Raji (cell line): ENCODE data around the gene THAP8.

ENCODE experiments used
- POLR2A ChIP-seq: IDR thresholded peaks from 2 replicates; pipeline ENCODE4 v1.6.1; 2011; ENCODE audit warnings: low read depth, low read length, control low read depth; ENCODE audit not compliant: insufficient read depth

The THAP8 gene

GRCh38 chr19:36049080-36049698 lies 4.9 kb downstream of the THAP8 start:
- no peak for TF ChIP-seq POLR2A

- no peak for TF ChIP-seq POLR2A
These were observed 6.2 kb downstream of the THAP8 start for GRCh38 chr19:36047835-36048234.

DNA sequence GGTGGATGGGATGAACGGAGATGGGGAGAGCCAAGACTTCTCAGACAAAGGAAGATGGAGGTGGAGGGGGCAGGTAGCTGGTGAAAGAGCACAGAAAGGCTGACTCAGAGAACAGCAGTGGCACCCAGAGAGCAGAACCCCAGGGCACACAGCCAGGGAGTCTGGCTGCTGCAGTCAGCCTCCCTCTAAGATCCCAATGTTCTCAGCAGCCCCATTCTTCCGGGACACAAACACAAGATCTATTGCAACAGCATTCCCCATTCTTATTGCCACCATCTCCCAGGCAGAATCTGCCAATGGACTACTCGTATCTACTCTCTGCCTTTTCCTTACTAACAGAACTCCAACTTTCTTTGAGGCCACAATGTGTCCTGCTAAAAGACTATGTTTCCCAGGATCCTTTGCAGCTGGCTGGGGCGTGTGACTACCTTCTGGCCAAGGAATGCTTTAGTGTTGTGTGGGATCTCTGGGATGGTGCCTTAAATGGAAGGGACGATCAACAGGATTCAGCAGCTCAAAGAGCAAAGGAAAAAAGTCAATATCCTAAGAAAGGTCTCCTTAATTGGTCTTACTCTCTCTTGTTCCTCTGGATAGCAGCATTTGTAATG lies 7.5 kb downstream of the THAP8 start:
- no peak for TF ChIP-seq POLR2A

GRCh38 chr19:36043952-36044351 lies 10.1 kb downstream of the THAP8 start:
- TF ChIP-seq POLR2A = no peak

DNA sequence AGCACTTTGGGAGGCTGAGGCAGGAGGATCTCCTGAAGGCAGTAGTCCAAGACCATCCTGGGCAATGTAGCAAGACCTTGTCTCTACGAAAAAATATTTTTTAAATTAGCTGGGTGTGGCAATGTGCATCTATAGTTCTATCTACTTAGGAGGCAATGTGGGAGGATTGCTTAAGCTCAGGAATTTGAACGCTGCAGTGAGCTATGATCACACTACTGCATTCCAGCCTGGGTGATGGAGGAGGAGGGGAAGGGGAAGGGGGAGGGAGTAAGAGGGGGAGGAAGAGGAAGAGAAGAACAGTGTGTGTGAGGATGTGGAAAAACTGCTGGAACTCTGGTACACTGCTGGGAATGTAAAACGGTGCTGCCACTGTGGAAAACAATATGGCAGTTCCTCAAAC lies 12.3 kb downstream of the THAP8 start:
- no peak for TF ChIP-seq POLR2A

GRCh38 chr19:36040495-36040894 lies 13.6 kb downstream of the THAP8 start:
- no peak for TF ChIP-seq POLR2A

DNA sequence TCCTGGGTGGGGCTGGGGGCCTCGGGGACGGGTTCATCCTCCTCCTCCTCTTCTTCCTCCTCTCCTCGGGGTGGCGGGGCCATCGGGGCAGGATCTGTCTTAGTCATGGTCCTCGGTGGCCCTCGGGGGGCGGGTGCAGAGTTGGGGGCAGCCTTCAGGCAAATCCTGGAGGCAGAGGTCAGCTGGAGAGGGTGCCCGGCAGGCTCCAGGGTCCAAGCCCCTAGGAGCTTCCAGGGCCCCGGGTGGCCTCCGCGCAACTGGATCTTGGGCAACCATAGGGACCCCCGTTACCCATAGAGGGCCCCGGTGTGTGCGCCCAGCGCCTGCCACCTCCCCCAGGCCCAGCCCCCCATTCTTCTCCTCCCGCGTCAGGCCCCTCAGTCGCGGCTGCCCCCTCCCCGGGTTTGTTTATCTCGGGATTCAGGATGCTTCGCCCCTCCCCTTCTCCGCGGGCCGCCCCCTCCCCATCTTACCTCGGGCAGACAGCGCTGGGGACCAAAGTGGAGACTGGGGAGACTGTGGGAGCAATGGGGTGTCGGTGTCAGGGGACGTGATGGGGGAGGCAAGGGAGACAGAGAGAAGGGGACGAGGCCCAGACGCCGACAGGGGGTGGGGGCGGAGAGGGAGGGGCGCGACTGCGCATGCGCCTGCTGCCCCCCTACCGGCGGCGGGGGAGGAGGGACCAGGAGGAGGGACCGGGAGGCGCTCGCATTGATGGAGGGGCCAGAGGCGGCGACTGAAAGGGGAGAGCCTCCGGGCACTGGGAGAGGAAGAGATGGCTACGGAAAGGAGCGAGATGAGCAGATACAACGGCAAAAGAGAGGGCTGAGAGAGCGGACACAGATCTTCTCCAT lies 21.6 kb downstream of the THAP8 start, which contains the start of gene CLIP3:
TSS of gene CLIP3 (minus strand) at position 623 of the 854 bp plus-strand sequence. CDS start at position 107, 516 bp downstream.
- TF ChIP-seq POLR2A = no peak

DNA sequence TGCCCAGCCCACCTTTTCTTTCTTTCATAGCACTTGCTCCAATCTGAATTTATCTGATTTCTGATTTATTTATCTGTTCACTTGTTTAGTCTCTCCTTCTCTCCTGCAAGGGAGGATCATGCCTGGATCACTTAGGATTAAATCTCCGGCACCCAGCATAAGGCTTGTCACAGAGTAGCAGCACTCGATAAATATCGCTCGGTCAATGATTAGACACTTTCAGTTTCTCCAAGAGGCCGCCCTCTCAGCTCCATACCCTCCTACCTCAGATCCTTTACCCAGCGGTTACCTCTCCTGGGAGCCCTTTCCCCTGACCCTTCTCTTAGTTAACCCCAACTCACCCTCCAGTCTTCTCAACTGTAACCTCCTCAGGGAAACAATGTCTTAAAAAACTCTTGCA lies 22.8 kb downstream of the THAP8 start:
- TF ChIP-seq POLR2A = no peak

GRCh38 chr19:36030264-36031148 lies 23.6 kb downstream of the THAP8 start:
- no peak for TF ChIP-seq POLR2A

DNA sequence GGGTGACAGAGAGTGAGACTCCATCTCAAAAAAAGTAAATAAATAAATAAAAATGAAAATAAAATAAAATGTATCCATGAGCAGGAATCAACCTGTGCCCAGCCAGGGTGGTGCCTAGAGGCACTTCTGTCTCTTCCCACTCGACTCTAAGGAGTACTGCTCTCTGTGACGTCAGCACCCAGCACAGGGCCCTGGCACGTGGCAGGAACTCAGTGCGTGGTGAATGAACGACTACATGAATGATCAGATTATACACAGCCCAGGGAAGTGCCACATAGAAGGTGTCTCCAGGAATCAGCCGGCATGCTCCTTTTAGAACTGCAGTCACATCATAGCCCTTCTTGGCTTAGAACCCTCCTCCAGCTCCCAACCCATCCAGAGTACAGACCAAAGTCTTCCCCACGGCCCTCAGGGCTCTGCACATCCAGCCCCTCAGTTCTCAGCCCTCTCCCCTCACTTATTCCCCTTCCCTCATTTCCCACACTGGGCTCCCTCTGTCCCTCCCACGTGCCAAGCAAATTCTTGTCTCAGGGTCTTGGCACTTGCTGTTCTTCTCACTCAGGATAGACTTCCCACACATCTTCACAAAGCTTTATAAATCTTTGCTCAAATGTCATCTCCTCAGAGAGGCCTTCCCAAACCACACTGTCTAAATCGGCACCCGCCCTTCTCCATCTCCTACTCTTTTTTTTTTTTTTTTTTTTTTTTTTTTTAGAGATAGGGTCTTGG lies 25.6 kb downstream of the THAP8 start:
- TF ChIP-seq POLR2A = no peak

DNA sequence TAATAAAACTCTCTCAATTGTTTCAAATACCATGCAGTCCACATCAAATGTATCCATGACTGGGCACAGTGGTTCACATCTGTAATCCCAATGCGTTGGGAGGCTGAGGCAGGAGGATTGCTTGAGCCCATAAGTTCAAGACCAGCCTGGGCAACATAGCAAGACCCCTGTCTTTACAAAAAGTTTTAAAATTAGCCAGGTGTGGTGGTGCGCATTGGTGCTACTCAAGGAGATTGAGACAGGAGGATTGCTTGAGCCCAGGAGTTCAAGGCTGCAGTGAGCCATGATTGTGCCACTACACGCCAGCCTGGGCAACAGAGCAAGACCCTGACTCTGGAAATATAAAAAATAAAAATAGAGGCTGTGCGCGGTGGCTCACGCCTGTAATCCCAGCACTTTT lies 26.4 kb downstream of the THAP8 start:
- no peak for TF ChIP-seq POLR2A

DNA sequence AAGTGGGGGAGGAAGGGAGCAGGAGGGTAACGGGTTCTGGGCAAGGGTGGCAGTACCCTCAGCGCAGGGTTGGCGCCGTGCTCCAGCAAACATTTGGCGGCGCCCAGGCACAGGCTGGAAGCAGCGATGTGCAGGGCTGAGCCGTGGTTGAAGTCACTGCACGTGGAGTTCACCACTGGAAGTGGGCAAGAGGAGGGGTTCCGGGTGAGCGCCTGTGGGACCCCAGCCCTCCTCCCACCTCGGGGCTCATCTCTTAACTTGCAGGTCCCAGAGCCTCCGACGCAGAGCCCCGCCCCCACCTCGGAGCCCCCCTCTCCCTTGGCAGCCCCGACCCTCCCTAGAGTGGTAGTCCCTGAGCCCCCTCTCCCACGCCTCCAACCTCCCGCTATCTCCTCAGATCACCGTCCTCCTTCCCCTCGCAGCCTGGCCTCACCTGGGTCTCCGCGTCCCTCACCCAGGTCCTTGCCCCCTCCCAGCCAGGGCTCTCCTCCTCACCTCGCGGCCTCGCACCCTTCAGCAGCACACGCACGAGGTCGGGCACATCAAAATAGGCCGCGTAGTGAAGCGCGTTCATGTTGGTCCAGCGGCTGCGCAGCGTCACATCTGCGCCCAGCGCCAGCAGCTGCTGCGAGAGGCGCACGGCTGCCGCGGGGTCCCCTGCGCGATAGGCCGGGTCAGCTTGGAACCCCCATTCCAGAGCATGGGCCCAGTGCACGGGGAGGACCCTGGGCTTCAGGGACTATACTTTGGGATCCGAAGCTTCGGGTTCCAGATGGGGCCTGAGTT lies 27.8 kb downstream of the THAP8 start:
- no peak for TF ChIP-seq POLR2A

DNA sequence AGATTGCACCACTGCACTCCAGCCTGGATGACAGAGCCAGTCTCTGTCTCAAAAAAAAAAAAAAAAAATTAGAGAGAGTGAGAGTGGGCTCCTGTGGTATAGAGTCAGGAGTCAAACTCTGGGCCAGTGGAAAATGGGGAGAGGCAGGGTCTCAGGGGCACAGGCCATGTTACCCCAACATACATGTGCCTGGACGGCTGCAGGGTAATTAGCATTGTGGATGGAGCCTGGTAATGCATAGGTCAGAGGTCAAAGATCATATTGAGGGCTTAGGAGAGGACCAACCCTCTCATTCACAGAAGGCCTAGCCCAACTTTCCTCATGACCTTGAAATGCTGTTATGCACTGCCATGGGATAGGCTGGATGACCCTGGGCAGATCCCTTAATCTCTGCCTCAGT lies 28.5 kb downstream of the THAP8 start:
- TF ChIP-seq POLR2A = no peak

DNA sequence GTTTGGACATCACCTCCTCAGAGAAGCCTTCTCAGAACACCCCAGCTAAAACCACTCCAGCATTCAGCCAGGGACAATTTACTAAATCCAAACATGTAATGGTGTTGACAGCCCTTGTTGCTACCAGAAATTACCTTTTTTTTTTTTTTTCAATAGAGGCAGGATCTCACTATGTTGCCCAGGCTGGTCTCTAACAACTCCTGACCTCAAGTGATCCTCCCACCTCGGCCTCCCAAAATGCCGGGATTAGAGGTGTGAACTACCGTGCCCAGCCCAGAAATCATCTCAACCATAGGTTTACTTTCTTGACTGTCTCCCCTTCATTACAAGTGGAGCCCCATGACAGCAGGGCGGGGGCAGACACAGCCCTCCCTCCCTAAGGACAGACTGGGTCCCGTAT lies 30.7 kb downstream of the THAP8 start:
- TF ChIP-seq POLR2A = no peak
